Kidney tubule cell (primary cell): Measurements from ENCODE around the gene IER5L.
"Not testable (repeated sequence)": the region's sequence is repeated elsewhere in the genome, so short reads cannot be mapped to it uniquely, and the experiment has no call there.

Experiments
- DNase-seq: peaks from one replicate; pipeline ENCODE4 v3.0.0-alpha.2; 2018; ENCODE audit warnings: low spot score

The IER5L gene

GRCh38 chr9:129202613-129203555, 24.8 kb upstream of the IER5L start:
- DNase-seq = peak; percentile 66

- no peak for DNase-seq
Measured at GRCh38 chr9:129201866-129202265, 23.8 kb upstream of the IER5L start.

GRCh38 chr9:129201289-129201688, 23.2 kb upstream of the IER5L start:
- no peak for DNase-seq

GRCh38 chr9:129200255-129200654, 22.2 kb upstream of the IER5L start:
- DNase-seq = no peak

GRCh38 chr9:129199044-129199435, 21.0 kb upstream of the IER5L start:
- DNase-seq = no peak

GRCh38 chr9:129198319-129199043, 20.4 kb upstream of the IER5L start:
- peak; percentile 55 for DNase-seq

- no peak for DNase-seq
Measured at GRCh38 chr9:129197978-129198318, 19.9 kb upstream of the IER5L start.

- DNase-seq = not testable (repeated sequence)
Measured at GRCh38 chr9:129197045-129197444, 19.0 kb upstream of the IER5L start.

GRCh38 chr9:129195606-129196005, 17.5 kb upstream of the IER5L start:
- DNase-seq = no peak

GRCh38 chr9:129194221-129194620, 16.2 kb upstream of the IER5L start:
- no peak for DNase-seq

- no peak for DNase-seq
Measured at GRCh38 chr9:129193655-129194054, 15.6 kb upstream of the IER5L start.

- DNase-seq = no peak
Measured at GRCh38 chr9:129191234-129191633, 13.2 kb upstream of the IER5L start.

- not testable (repeated sequence) for DNase-seq
Measured at GRCh38 chr9:129189971-129190370, 11.9 kb upstream of the IER5L start.

- no peak for DNase-seq
Measured at GRCh38 chr9:129187042-129187441, 9.0 kb upstream of the IER5L start.

GRCh38 chr9:129185991-129186390, 7.9 kb upstream of the IER5L start:
- DNase-seq = peak; percentile 36

GRCh38 chr9:129185402-129185801, 7.3 kb upstream of the IER5L start:
- no peak for DNase-seq

- no peak for DNase-seq
Measured at GRCh38 chr9:129184596-129185122, 6.6 kb upstream of the IER5L start.

- DNase-seq = no peak
Measured at GRCh38 chr9:129184219-129184524, 6.1 kb upstream of the IER5L start.

GRCh38 chr9:129183495-129184218, 5.6 kb upstream of the IER5L start:
- peak; percentile 18 for DNase-seq

GRCh38 chr9:129182625-129183494, 4.8 kb upstream of the IER5L start:
- peak; percentile 26 for DNase-seq

GRCh38 chr9:129182122-129182521, 4.1 kb upstream of the IER5L start:
- DNase-seq = no peak

- no peak for DNase-seq
Measured at GRCh38 chr9:129181246-129181645, 3.2 kb upstream of the IER5L start.
